MCF 10A (cell line): Measurements from ENCODE around the gene ZP4. TPM values are rescaled to one million over a fixed set of nuclear protein-coding genes. Genes with fewer than 3 reads are reported as not detected.

Experiments used
- Bru-seq: library from RNA; stranded (reverse); fragments of 400-500 nt; gene quantifications from one replicate; lab custom pipeline; 2021; lab: Mats Ljungman, UMichigan
- BruChase-seq, 2 experiments: library from RNA; stranded (reverse); fragments of 400-500 nt; gene quantifications; one replicate each; lab custom pipeline; 2021; lab: Mats Ljungman, UMichigan
- BruUV-seq: library from RNA; stranded (reverse); fragments of 400-500 nt; replicated peaks from 2 replicates; lab custom pipeline; 2021; lab: Mats Ljungman, UMichigan
- CTCF ChIA-PET: fragments of 300-600 bp; sonication (Branson Sonifier 250); formaldehyde crosslinking; extraction: SDS; loops from one replicate; lab custom pipeline; 2021; ENCODE audit warnings: antibody characterized with exemption, inconsistent platforms; lab: Yijun Ruan, JAX
- POLR2A ChIA-PET: fragments of 300-600, 350-650 bp; sonication (Branson Sonifier 250); formaldehyde crosslinking; extraction: SDS; loops from one replicate; lab custom pipeline; 2020; ENCODE audit warnings: antibody characterized with exemption, inconsistent platforms; lab: Yijun Ruan, JAX
- DNase-seq: peaks from one replicate; pipeline ENCODE4 v3.0.0-alpha.2; 2018; ENCODE audit not compliant: unreplicated experiment
- H3K27ac Mint-ChIP-seq: one replicate; pipeline ENCODE4 v1.8.0; 2022; ENCODE audit warnings: mild to moderate bottlenecking, low read depth, mixed read lengths; ENCODE audit not compliant: unreplicated experiment
- H3K27me3 Mint-ChIP-seq: one replicate; pipeline ENCODE4 v1.8.0; 2022; ENCODE audit warnings: mixed read lengths; ENCODE audit not compliant: insufficient read depth, unreplicated experiment
- H3K36me3 Mint-ChIP-seq: one replicate; pipeline ENCODE4 v1.8.0; 2022; ENCODE audit warnings: mild to moderate bottlenecking, moderate library complexity, mixed read lengths; ENCODE audit not compliant: insufficient read depth, unreplicated experiment
- H3K4me1 Mint-ChIP-seq: one replicate; pipeline ENCODE4 v1.8.0; 2022; ENCODE audit warnings: mixed read lengths; ENCODE audit not compliant: insufficient read depth, unreplicated experiment
- H3K4me3 Mint-ChIP-seq: one replicate; pipeline ENCODE4 v1.8.0; 2022; ENCODE audit warnings: mild to moderate bottlenecking, moderate library complexity, mixed read lengths; ENCODE audit not compliant: unreplicated experiment
- H3K9me3 Mint-ChIP-seq: one replicate; pipeline ENCODE4 v1.8.0; 2022; ENCODE audit warnings: mixed read lengths; ENCODE audit not compliant: unreplicated experiment
- CTCF ChIP-seq: fragments of 200-600 bp; IDR thresholded peaks from one replicate; pipeline ENCODE4 v1.8.0; 2022; ENCODE audit warnings: antibody characterized with exemption, mild to moderate bottlenecking; ENCODE audit not compliant: unreplicated experiment
- intact Hi-C: fragments of 100-400 bp; cut with micrococcal nuclease; formaldehyde crosslinking; loops from 2 replicates; pipeline ENCODE4 v1.14.1; 2022
- long read RNA-seq: library from polyadenylated mRNA; stranded (forward); transcript quantifications from one replicate; pipeline ENCODE4 v2.0.0, GENCODE V29; 2022
- total RNA-seq: library from RNA; stranded (reverse); gene quantifications from 2 replicates; pipeline ENCODE4 v1.2.3, GENCODE V29; 2022

Gene ZP4
- total RNA-seq, result not detected in 2 replicates
- Bru-seq, nascent RNA, result percentile 21 among the genes with signal in this experiment
- not detected for BruChase-seq, experiment 1, labeled RNA remaining after a 6-hour chase
- BruChase-seq, experiment 2, labeled RNA remaining after a 2-hour chase, result percentile 9 among the genes with signal in this experiment
- long read RNA-seq, result 0 reads

- Mint-ChIP-seq H3K27ac (no peak within 1 kb of the TSS), H3K4me3 (no peak within 1 kb of the TSS), H3K4me1 (peaks cover 8% of the 10 kb centered on the region), H3K36me3 (no peaks in the 10 kb centered on the region), H3K9me3 (no peaks in the 10 kb centered on the region), H3K27me3 (no peaks in the 10 kb centered on the region)
- no peak for DNase-seq
- ChIA-PET CTCF (interaction anchor here (0.7 to 3.5 kb wide), 7 partner anchors 10 to 1061 kb away, joined by 3 to 13 read pairs (median 5); no protein-coding TSS in a partner anchor), POLR2A (interaction anchor here (1.2 to 1.6 kb wide), 2 partner anchors 11 to 18 kb away, joined by 3 to 4 read pairs; no protein-coding TSS in a partner anchor)
- intact Hi-C loops, result no loop called here
- no peak for TF ChIP-seq CTCF
- BruUV-seq, result no TSS peak
Observed at GRCh38 chr1:237890822-237891221, at the start of gene ZP4. ZP4 (minus strand) TSS chr1:237890922; CDS start chr1:237890635, 287 bp downstream.

- POLR2A ChIA-PET, result no interaction called here
- Mint-ChIP-seq H3K36me3 (no peaks in the 10 kb centered on the region), H3K4me3 (no peak overlapping the region), H3K27ac (no peak overlapping the region), H3K9me3 (peaks cover 7% of the 10 kb centered on the region), H3K27me3 (no peaks in the 10 kb centered on the region), H3K4me1 (no peaks in the 10 kb centered on the region)
- BruUV-seq, result no TSS peak
- CTCF ChIA-PET, result interaction anchor here (1.4 to 1.9 kb wide), 2 partner anchors 11 to 75 kb away, joined by 5 to 7 read pairs; no protein-coding TSS in a partner anchor
- intact Hi-C loops, result loop anchor here (2.0 kb wide), 1 partner anchor 74 kb away; no protein-coding TSS in a partner anchor
- no peak for TF ChIP-seq CTCF
- DNase-seq, result peak; percentile 61
Observed at GRCh38 chr1:237938553-237938952, 47.8 kb upstream of the ZP4 start.

GRCh38 chr1:237938068-237938467, 47.3 kb upstream of the ZP4 start:
- intact Hi-C loops, result loop anchor here (2.0 kb wide), 1 partner anchor 73 kb away; no protein-coding TSS in a partner anchor
- H3K9me3 Mint-ChIP-seq, result peaks cover 7% of the 10 kb centered on the region
- CTCF ChIA-PET, result interaction anchor here (1.4 to 1.9 kb wide), 2 partner anchors 11 to 74 kb away, joined by 5 to 7 read pairs; no protein-coding TSS in a partner anchor

More at GRCh38 chr1:237938068-237938467, 47.3 kb upstream of the ZP4 start:
- POLR2A ChIA-PET, result no interaction called here
- Mint-ChIP-seq H3K4me3 (no peak overlapping the region), H3K4me1 (peaks cover 2% of the 10 kb centered on the region), H3K27me3 (no peaks in the 10 kb centered on the region), H3K36me3 (no peaks in the 10 kb centered on the region), H3K27ac (no peak overlapping the region)
- no peak for DNase-seq
- BruUV-seq, result no TSS peak
- TF ChIP-seq CTCF, result no peak
